Sigmoid colon (tissue), 4 donors: Measurements from ENCODE around the gene KIAA0930.

ENCODE experiments used
- CTCF ChIP-seq, 4 experiments: fragments of 450-650 bp in 3 of 4; fragments of 200-600 bp in 1 of 4; IDR thresholded peaks; one replicate each; pipeline ENCODE4 v1.5.1; 2016 to 2019; ENCODE audit warnings: antibody characterized with exemption in 4 of 4, mild to moderate bottlenecking in 3 of 4, moderate library complexity in 2 of 4
- EP300 ChIP-seq, 4 donors: sonication (generic); formaldehyde crosslinking; IDR thresholded peaks; one replicate each; pipeline ENCODE4 v1.6.1; 2017; ENCODE audit warnings: antibody characterized with exemption in 4 of 4
- POLR2A ChIP-seq, 2 donors: fragments of 450-650 bp; IDR thresholded peaks; one replicate each; pipeline ENCODE4 v1.6.1; 2016; ENCODE audit warnings: antibody characterized with exemption in 2 of 2, mild to moderate bottlenecking in 2 of 2, moderate library complexity in 2 of 2
- POLR2AphosphoS5 ChIP-seq, 4 donors: sonication (generic); formaldehyde crosslinking; IDR thresholded peaks; one replicate each; pipeline ENCODE4 v1.6.1; 2017; ENCODE audit warnings: antibody characterized with exemption in 4 of 4

GRCh38 chr22:45210991-45211390 is 29.7 kb downstream of the KIAA0930 start:
- TF ChIP-seq CTCF (IDR thresholded peaks at IDR 0.05) (no peak), POLR2A (IDR thresholded peaks at IDR 0.05) (no peak), POLR2AphosphoS5 (IDR thresholded peaks at IDR 0.05) (no peak), EP300 (IDR thresholded peaks at IDR 0.05) (no peak)
